HG03045 (cell line): ENCODE results near the gene C2CD2.
"Not testable (repeated sequence)": the region's sequence is repeated elsewhere in the genome, so short reads cannot be mapped to it uniquely, and the experiment has no call there.

Source experiments
- ATAC-seq: cut with Tn5 transposase; IDR thresholded peaks from one replicate; pipeline ENCODE4 v1.9.1; 2021; ENCODE audit warnings: mild to moderate bottlenecking, moderate library complexity; ENCODE audit not compliant: unreplicated experiment

Gene C2CD2

DNA sequence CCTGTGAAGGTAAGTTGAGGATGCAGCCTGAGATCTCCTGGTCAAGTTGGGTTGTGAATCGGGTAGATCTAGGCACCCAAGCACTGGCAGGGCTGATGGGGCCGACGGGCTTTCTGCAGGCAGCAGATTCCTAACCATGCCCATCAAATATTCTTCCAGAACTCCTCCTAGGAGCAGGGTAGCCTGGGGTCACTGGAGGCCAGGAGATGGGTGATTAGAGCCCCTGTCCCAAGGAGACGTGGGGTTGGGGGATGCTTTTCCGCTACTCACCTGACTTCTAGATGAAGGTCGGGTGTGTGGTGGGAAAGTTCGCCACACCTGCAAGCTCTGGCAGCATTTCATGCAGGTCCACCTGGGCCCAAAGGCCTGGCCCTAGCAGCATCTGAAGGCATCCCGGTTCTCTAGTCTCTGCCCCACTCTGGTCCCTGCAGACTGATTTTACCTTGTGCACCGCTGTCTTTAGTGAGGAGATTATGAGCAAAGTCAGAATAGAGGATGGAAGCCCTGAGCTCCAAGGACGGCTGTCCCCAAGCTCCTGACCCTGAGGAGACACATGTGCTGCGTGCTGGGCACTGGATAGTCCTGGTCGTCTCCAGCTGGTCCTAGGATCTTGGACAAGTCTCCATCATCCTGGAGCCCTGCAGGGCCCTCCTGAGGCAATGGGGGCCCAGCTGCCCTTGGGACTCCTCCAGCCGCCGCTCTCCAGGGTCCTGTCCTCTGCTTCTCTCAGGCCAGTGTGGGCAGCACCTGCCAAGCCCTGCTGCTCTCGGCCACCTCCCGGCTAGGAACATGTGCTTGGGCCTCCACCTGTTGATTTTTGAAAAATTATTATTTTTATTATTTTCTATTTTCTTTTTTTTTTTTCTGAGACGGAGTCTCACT lies 21.8 kb upstream of the C2CD2 start:
- no peak for ATAC-seq

DNA sequence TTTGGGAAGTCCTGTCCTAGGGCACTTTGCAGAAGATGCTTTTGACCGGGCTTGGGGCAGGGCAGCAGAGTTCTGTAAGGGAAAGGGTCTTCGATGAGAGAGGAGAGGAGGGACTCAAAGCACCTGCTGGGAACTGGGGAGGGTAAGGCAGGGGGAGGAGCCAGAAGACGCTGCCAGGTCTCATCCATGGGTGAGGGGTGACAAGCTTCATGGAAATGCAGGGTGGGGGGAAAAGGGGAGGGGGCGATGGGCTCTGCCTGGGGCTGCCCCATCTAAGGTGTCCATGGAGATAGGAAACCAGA lies 20.9 kb upstream of the C2CD2 start:
- ATAC-seq = no peak

DNA sequence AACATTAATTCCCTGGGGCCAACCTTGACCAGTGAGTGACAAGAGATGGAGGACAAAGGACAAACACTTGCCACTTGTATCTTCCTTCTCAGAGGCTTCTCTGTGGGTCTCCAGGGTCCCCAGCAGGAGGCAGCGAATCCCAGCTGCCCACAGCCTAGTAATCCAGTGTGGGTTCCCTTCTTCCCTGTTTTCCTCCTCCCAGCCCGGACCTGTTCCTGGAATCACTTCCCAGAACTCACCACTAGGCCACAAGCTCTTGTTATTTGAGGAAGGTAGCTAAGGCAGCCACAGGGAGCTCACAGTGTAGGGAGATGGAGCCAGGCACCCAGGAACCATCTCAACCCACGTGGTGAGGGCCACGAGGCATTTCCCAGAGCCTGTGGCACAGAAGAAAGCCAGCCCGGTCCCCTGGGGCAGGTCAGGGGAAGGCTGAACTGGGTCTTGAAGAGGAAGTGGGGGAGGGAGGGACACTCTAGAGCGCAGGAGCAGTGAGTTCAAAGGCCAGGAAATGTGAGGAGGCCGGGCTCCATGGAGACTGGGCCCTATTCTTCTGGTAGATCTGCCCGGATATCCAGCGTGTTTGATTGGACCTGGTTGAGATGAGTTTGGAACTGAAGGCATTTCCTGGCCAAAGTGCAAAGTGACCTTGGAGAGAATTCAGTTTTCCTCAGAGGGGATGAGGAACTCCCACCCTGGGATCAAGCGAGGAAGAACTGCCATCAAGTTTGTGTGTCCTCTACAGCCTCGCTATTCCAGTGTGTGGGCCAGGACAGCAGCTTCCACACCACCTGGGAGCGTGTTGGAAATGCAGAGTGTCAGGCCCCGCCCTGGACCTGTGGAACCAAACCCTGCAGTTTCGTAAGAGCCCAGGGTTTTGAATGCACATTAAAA lies 20.3 kb upstream of the C2CD2 start:
- ATAC-seq = no peak

DNA sequence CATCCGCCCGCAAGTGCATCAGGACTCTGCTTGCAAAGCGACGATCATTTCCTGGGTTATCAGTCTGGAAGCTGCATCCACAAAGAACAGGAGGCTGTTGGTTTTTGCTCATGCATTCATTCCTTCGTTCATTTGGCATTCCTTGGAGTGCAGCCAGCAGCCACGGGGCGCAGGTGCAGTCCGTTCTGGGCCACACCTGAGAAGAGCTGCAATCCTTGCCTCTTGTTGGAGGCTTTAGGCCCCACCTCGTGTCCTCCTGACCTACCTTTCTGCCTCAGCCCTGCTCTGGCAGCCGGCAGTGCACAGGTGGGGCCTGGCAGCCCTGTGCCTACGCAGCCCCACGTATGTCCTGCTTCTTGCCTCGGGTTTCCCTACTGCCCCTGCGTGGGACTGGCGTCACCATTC lies 19.6 kb upstream of the C2CD2 start:
- ATAC-seq = no peak

DNA sequence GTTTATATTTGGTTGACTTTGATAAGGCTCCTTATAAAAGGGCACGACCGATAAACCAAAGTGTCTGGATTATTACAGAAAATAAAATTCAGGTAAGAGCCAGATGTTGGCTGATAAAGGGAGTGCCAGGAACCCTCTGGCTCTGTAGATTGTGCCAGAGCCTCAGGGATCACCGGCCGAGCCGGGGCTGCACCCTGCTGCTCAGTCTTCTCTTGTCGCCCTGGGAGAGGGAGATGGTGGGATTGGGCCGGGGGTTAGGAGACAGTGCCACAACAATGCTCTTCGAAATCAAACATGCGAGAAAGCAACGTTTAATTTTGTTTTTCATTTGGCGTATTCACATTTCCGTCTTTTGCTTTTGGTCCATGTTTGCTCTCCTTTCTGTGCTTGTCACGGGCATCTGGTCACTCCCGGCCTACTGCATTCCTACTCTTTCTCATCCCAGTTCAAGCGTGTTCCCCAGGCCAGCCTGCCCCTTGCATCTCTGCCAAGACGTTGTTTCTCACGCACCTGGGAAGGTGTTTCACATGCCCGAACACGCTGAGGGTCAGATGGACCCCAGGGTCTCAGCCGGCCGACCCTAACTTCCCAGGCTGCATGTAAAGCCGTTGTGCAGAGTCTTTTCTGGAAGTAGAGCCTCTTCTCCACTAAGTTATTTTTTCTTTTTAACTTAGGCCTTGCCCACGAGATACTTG lies 18.8 kb upstream of the C2CD2 start:
- no peak for ATAC-seq

DNA sequence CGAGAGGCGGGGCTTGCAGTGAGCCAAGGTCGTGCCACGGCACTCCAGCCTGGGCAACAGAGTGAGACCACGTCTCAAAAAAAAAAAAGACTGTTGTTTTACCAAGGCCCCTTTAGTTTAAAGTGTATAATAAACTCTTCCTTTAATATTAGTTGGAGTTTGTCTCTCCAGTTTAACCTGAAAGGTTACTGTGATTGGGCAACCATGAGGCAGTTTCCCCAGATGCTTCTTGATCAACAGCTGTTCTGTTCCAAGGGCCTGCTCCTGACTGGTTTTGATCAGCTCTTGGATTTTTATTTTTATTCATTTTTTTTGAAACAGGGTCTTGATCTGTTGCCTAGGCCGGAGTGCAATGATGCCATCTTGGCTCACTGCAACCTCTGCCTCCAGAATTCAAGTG lies 18.1 kb upstream of the C2CD2 start:
- no peak for ATAC-seq

DNA sequence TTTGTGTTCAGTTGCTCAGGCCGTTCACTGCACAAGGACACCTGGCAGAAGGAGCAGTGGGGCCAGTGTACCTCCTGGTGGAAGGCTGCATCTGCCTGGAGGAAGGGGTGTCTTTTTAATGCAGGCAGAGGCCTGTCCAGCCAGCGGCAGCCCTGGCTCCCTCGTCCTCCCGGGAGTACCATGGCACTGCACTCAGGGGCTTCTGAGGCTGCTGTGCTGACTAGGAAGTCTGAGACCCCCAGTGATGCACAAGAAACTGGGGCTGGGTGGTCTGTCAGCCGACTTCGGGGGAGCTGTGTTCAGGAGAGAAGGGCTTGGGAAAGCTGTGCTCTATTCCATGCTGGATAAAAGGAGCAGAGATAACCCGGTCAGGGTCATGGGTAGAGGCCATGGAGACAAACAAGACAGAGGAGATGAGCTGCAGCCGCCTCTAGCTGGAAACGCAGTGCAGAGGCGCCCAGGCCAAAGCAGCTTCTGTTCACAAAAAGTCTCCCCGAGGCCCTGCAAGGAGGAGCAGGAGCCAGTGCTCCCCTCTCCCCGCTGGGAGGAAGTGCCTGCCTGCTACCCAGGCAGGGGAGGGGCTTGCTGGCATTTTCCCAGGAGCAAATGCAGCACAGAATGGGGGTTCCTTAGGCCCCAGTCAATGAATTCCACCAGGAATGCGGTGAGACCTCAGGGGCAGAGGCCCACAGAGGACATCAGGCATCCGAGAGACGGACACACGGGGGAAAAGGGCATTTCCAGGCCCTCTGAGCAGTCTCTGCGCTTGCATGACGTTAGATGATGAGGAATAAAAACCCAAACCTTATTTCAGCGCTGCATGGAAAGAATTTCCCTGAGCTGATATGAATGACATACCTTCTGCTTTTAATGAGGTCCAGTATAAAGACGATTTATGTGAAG lies 17.2 kb upstream of the C2CD2 start:
- no peak for ATAC-seq

DNA sequence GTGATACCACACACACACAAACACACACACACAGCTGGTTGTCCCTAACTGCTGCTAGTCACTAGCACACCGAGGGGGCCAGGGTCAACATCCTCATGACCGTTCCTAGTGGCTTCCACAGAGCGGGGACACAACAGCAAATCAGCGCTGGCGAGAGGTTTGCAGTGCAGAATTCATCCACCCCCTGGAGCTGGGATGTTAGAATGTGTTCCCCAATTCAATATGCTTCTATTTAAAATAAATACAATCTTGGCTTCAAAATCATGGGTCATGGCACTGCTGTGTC lies 16.2 kb upstream of the C2CD2 start:
- no peak for ATAC-seq

DNA sequence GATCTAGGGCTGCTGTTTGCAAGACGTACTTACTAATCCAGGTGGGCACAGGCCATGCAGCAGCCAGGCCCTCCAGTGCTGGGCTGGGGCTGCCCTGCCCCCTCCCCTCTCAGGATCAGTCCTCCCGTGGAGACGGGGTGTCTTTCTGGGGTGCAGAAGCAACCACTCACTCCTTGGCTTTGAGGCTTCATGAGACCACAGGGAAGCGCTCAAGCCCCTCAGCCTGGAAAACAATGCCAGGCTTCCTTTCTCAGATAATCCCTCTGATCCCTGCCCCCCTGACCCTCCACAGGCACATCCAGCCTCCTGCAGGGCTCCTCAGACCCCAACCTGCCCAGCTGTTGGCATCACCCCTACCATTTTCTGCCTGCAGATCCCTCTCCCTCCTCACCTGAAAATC lies 13.9 kb upstream of the C2CD2 start:
- no peak for ATAC-seq

DNA sequence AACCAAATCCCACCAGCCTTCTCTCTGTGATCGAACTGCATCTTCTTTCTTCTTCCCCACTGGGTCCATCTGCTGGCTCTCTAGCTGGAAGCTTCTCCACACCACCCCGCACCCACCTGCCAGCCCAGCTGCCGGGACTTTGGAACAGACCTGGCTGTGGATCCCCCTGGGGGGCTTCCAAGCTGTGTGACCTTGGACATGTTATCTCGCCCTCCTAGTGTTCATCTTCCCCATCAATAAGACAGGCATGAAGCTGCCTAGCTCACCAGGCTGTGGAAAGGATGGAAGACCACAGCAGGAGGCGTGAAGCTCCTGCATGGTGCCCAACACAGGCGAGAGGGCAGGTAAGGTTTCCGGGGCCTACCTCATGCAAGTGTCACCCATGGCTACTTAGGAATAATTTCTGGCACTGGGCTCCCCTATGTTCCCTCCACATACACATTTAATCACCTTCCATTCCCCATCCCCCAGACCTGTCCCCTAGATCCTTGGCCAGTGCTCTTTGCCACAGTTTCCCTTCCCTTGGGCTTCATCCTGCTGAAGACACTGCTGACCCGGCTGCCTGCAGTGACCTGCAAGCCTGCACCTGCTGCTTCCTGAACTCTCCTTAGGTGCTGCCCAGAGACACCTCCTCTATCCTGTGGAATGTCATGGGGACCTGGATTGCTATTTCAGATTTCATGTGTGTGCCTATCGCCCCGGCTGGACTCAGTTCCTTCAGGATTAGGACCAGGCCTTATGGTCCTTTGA lies 13.2 kb upstream of the C2CD2 start:
- ATAC-seq = no peak

DNA sequence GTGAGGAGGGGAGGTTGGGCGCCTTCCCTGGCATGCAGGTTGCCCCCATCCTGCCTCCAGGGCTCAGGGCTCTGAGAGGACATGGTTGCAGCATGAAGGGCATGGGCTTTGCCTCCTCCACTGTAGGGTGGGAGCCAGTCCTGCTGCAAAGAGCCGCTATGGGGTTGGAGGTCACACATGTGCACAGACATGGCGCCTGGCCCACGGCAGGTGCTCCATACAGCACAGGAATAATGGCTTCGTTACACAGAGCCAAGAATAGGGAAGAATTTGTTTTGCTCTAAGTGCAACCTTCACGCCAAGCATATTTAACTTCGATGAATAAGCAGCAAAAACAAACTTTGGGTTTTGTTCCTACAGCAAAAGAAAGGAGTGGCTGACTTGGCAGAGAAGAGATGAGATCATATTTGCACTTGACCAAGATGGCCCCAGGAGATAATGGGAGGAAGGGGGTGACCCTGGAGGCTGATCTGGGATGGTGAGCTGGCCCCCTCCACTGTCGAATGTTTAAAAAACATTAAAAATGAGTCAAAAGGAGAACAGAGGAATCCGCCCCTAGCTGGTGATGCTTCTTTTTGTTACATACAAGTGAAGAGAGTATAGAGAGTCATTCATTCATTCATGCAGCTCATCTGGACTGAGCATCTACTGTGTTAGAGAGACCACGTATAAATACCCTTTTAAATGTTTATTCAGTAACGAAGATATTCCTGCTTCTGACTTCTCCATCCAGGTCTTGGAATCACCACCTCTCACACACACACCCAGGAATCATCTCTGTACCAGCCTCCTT lies 12.4 kb upstream of the C2CD2 start:
- no peak for ATAC-seq

DNA sequence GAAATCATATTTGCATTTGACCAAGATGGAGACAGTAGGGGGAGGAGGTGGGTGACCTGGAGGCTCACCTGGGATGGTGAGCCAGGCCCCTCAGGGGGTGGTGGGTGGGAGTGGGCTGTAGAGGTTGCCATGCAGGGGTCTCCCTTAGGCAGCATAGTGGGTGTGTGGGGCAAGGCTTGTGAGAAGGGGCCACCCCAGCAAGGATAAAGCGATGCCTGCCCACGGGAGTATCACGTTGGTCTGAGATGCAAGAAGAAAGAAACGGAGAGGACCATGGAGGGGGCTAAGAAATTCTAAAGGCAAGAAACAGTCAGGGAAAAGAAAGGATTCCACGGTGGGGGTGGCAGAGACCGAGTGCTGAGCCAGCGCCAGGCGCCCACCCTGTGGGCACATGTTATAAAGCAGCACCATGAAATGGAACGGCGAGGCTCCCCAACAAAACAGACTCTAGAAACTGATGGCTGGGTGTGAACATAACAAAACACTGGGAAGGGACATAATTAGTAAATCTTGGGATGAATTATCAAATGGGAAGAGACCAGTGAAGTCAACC lies 11.7 kb upstream of the C2CD2 start:
- no peak for ATAC-seq

DNA sequence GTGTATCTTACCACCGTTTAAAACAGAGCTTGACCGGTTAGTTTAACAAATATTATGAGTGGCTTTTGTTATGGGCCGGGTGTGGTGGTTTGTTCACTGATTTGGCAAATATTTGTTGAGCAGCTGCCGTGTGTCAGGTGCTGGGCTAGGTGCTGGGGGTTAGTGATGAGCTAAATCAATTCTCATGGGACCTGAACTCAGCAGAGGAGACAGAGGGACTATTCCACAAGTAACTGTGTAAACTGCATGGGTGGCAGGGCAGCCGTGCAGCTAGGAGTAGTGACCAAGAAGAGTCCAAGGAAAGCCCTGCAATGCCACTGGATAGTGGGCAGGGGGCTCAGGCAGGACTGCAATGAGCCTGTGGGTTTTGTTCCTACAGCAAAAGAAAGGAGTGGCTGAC lies 11.2 kb upstream of the C2CD2 start:
- ATAC-seq = no peak

DNA sequence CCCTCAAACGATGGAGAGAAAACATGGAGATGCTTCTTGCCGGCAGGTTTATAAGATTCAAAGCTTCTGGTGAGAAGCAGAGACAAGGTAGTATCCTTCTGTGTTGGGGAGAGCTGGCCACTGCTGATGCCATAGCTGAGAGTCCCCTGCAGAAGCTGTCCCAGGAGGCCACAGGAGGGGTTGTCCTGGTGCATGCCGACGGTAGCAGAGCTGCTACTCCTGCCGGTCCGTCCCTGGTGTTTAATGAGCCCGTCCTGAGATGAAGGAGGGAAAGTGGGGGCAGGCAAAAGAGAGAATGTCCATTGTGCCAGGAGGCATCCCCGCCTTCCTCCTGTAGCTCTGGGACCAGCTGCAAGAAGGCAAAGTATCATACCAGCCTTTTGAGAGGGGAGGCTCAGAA lies 10.4 kb upstream of the C2CD2 start:
- ATAC-seq = no peak

DNA sequence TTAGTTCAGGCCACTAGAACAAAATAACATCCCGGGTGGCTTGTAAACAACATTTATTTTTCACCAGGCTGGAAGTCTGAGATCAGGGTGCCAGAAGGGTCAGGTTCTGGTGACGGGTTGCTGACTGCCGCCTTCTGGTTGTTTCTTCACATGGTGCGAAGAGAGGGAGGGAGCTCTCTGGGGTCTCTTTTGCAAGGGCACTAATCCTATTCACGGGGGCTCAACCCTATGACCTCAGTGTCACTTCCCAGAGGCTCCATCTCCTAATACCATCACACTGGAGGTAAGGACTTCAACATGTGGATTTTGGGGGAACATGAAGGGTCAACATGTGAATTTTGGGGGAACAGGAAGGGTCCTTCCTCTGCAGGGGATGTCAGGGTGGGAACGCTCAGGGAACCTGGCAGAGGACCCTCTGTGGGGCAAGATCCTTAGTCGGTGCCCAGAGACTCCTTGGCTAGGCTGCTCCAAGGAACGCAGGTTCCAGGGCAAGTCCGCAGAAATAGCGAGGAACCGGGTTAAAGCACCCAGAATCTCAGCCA lies 8.7 kb upstream of the C2CD2 start:
- ATAC-seq = no peak

DNA sequence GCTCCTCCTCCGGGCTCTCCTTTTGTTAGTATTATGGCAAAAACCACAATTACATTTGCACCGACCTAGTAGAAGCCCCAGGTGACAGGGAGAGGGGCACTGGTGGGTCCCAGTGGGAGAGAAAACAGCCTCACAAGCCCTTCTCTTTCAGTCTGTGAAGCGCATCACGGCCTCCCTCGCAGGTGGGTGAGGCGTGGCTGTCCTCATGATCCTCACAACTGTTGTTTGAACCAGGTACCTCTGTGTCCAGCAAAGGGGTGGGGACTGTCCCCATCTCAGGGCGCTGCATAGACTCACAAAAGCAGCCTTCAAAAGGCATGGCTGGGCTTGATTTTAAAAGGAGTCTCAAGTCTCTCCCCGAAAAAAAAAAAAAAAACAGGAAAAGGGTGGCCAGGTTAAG lies 7.9 kb upstream of the C2CD2 start:
- ATAC-seq = no peak

DNA sequence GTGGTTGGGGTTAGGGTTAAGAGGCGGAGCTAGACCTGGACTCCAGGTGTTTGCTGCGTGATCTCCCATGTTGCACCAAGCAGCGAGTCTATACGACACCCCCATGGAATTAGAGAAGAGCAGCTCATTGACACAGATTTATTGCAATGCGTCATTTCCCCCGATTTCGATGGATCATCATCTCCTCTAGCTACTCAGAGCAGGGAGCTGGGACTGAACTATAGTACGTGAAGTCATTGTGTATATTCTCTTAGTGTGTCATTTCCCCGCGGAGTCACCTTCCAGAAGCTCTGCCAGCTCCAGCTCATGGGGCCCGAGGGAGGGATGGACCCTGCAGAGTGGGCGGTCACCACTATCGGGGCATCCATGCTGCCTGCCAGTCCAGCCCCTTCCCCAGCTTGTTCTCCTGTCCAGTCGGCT lies 7.5 kb upstream of the C2CD2 start:
- ATAC-seq = no peak

DNA sequence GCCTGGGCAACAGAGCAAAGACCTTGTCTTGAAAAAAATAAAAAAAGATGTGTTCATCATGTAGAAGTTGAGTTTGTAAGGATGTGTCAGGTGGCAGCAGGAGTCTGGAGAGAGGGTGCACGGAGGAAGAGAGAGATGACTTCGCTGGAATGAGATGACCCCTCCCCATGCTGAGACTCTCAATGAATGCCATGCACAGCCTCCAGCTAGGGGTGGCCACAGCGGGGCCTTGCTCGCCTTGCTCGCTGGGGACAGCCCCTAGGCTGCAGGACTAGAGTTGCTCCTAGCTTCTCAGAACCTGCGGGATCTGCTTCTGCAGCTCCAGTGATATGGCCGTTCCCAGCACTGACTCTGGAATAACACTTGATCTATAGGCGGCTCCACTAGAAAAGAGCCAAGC lies 6.6 kb upstream of the C2CD2 start:
- no peak for ATAC-seq

DNA sequence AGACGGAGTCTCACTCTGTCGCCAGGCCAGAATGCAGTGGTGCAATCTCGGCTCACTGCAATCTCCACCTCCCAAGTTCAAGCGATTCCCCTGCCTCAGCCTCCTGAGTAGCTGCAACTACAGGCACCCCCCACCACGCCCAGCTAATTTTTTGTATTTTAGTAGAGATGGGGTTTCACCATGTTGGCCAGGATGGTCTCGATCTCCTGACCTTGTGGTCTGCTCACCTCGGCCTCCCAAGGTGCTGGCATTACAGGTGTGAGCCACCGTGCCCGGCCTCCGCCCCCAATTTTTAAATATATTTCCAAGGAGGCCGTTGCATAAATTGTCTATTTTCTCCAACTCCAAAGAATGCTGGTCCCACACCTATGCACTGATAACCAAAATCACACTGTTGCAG lies 5.9 kb upstream of the C2CD2 start:
- ATAC-seq = not testable (repeated sequence)
